Panc1 (cell line): ENCODE results near the gene PCSK7. TPM values are rescaled to one million over a fixed set of nuclear protein-coding genes. Genes with fewer than 3 reads are reported as not detected.

Source experiments
- ATAC-seq: fragments of 200-7000 bp; cut with Tn5 transposase; 2 replicates; pipeline ENCODE4 v1.9.1; 2020; ENCODE audit warnings: mild to moderate bottlenecking, moderate library complexity
- BruUV-seq: library from RNA; stranded (reverse); fragments of 400-500 nt; replicated peaks from 2 replicates; lab custom pipeline; 2021; lab: Mats Ljungman, UMichigan
- CTCF ChIA-PET: fragments of 300-600 bp; sonication (Branson Sonifier 250); formaldehyde crosslinking; loops from one replicate; lab custom pipeline; 2022; ENCODE audit warnings: antibody characterized with exemption; lab: Charles Lee
- POLR2A ChIA-PET: fragments of 300-600 bp; sonication (Branson Sonifier 250); formaldehyde crosslinking; loops from one replicate; lab custom pipeline; 2022; ENCODE audit warnings: antibody characterized with exemption; lab: Charles Lee
- DNase-seq: peaks from one replicate; pipeline ENCODE4 v3.0.0-alpha.2; 2010; ENCODE audit warnings: low read depth, low spot score
- H3K27ac ChIP-seq: 2 replicates; pipeline ENCODE4 v1.5.1; 2011; ENCODE audit warnings: mild to moderate bottlenecking, low read length, inconsistent platforms
- H3K27me3 ChIP-seq: fragments of 200-500 bp; sonication (Bioruptor generic); 2 replicates; pipeline ENCODE4 v1.6.0; 2014; ENCODE audit warnings: low read length, inconsistent platforms; ENCODE audit not compliant: control insufficient read depth, insufficient read depth
- H3K36me3 ChIP-seq: fragments of 200-500 bp; sonication (Bioruptor generic); 2 replicates; pipeline ENCODE4 v1.5.1; 2014; ENCODE audit warnings: inconsistent platforms, mild to moderate bottlenecking, low read length, moderate library complexity; ENCODE audit not compliant: control insufficient read depth, insufficient read depth
- H3K4me1 ChIP-seq: 2 replicates; pipeline ENCODE4 v1.5.1; 2011; ENCODE audit warnings: inconsistent platforms, mild to moderate bottlenecking, low read length, moderate library complexity; ENCODE audit not compliant: control insufficient read depth, insufficient read depth
- H3K4me3 ChIP-seq, 2 experiments: 2 replicates each; pipeline ENCODE4 v1.5.1; 2011 to 2012; ENCODE audit warnings: low read depth in 2 of 2, low read length in 2 of 2, mild to moderate bottlenecking in 2 of 2, inconsistent platforms in 1 of 2, moderate library complexity in 1 of 2
- H3K9me3 ChIP-seq: fragments of 200-500 bp; sonication (Bioruptor generic); 2 replicates; pipeline ENCODE4 v1.5.1; 2014; ENCODE audit warnings: low read depth, mild to moderate bottlenecking, inconsistent platforms, low read length, moderate library complexity; ENCODE audit not compliant: control insufficient read depth, insufficient read depth
- POLR2AphosphoS5 ChIP-seq: IDR thresholded peaks from 2 replicates; pipeline ENCODE4 v1.6.1; 2012; ENCODE audit warnings: mild to moderate bottlenecking, low read depth, low read length, moderate library complexity
- SIN3A ChIP-seq: IDR thresholded peaks from 2 replicates; pipeline ENCODE4 v1.6.1; 2012; ENCODE audit warnings: low read depth, mild to moderate bottlenecking, low read length, moderate library complexity, borderline replicate concordance; ENCODE audit not compliant: insufficient read depth
- TCF7L2 ChIP-seq: IDR thresholded peaks from 2 replicates; pipeline ENCODE4 v1.6.1; 2011; ENCODE audit warnings: mild to moderate bottlenecking, low read depth, low read length, inconsistent platforms
- in situ Hi-C: cut with HindIII; loops from 2 replicates; pipeline ENCODE4 v1.10.0; 2016; ENCODE audit warnings: low sequenced_read_pairs, low pct_unique_long_range_greater_than_20kb
- intact Hi-C: fragments of 100-400 bp; cut with micrococcal nuclease; formaldehyde crosslinking; loops from one replicate; pipeline ENCODE4 v1.10.0; 2022; ENCODE audit not compliant: unreplicated experiment
- total RNA-seq: library from RNA; stranded (reverse); gene quantifications from one replicate; pipeline ENCODE4 v1.2.1, GENCODE V29; 2021; ENCODE audit not compliant: unreplicated experiment
- TF ChIP-seq, protein P1 (sequence below), 2 experiments: IDR thresholded peaks; 2 replicates each; pipeline ENCODE4 v1.6.1; 2011 to 2012; ENCODE audit warnings: low read depth in 2 of 2, control low read depth in 1 of 2, low read length in 1 of 2, mild to moderate bottlenecking in 1 of 2, moderate library complexity in 1 of 2; ENCODE audit not compliant: insufficient read depth in 1 of 2
- TF ChIP-seq, protein P2 (sequence below): fragments of 450-650 bp; IDR thresholded peaks from 2 replicates; pipeline ENCODE4 v1.5.1; 2017; ENCODE audit warnings: mild to moderate bottlenecking

PCSK7 gene
- total RNA-seq, 1 experiment from 2014 or later = 60.6 TPM

DNA sequence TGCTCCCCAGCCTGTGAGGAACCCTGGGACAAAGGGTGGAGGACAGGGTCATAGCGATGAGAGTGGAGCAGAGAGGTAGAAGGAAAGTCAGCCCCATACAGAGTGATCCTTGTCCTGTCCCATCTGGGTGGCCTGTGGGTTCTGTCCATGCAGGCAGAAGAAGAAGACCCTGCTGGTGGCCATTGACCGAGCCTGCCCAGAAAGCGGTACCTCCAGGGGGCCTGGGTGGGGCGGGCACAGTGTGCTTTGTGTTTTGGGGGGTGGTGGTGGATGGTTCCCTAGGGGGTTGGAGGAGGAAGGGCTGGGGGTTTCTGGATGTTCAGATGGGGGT, 45.5 kb downstream of the PCSK7 start:
- intact Hi-C loops (no loop called here), in situ Hi-C loops (no loop called here)
- Histone ChIP-seq H3K4me3 (no peak overlapping the region), H3K36me3 (no peaks in the 10 kb centered on the region), H3K9me3 (no peaks in the 10 kb centered on the region), H3K27ac (no peak overlapping the region), H3K4me1 (no peaks in the 10 kb centered on the region), H3K27me3 (no peaks in the 10 kb centered on the region)
- no peak for DNase-seq
- TF ChIP-seq SIN3A = no peak
- no peak for TF ChIP-seq POLR2AphosphoS5
- TF ChIP-seq, protein P1, sequence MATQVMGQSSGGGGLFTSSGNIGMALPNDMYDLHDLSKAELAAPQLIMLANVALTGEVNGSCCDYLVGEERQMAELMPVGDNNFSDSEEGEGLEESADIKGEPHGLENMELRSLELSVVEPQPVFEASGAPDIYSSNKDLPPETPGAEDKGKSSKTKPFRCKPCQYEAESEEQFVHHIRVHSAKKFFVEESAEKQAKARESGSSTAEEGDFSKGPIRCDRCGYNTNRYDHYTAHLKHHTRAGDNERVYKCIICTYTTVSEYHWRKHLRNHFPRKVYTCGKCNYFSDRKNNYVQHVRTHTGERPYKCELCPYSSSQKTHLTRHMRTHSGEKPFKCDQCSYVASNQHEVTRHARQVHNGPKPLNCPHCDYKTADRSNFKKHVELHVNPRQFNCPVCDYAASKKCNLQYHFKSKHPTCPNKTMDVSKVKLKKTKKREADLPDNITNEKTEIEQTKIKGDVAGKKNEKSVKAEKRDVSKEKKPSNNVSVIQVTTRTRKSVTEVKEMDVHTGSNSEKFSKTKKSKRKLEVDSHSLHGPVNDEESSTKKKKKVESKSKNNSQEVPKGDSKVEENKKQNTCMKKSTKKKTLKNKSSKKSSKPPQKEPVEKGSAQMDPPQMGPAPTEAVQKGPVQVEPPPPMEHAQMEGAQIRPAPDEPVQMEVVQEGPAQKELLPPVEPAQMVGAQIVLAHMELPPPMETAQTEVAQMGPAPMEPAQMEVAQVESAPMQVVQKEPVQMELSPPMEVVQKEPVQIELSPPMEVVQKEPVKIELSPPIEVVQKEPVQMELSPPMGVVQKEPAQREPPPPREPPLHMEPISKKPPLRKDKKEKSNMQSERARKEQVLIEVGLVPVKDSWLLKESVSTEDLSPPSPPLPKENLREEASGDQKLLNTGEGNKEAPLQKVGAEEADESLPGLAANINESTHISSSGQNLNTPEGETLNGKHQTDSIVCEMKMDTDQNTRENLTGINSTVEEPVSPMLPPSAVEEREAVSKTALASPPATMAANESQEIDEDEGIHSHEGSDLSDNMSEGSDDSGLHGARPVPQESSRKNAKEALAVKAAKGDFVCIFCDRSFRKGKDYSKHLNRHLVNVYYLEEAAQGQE (IDR thresholded peaks at IDR 0.05; ENCODE audit: insufficient read depth in 1 of 2, low read depth in 2 of 2, low read length in 1 of 2) = no peak
- no peak for TF ChIP-seq TCF7L2
- TF ChIP-seq, protein P2, sequence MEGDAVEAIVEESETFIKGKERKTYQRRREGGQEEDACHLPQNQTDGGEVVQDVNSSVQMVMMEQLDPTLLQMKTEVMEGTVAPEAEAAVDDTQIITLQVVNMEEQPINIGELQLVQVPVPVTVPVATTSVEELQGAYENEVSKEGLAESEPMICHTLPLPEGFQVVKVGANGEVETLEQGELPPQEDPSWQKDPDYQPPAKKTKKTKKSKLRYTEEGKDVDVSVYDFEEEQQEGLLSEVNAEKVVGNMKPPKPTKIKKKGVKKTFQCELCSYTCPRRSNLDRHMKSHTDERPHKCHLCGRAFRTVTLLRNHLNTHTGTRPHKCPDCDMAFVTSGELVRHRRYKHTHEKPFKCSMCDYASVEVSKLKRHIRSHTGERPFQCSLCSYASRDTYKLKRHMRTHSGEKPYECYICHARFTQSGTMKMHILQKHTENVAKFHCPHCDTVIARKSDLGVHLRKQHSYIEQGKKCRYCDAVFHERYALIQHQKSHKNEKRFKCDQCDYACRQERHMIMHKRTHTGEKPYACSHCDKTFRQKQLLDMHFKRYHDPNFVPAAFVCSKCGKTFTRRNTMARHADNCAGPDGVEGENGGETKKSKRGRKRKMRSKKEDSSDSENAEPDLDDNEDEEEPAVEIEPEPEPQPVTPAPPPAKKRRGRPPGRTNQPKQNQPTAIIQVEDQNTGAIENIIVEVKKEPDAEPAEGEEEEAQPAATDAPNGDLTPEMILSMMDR = no peak
- ChIA-PET POLR2A (no interaction called here), CTCF (interaction anchor here (0.7 kb wide), 1 partner anchor 48 kb away, joined by 11 read pairs; no protein-coding TSS in a partner anchor)
- no peak for ATAC-seq
- BruUV-seq = no TSS peak

DNA sequence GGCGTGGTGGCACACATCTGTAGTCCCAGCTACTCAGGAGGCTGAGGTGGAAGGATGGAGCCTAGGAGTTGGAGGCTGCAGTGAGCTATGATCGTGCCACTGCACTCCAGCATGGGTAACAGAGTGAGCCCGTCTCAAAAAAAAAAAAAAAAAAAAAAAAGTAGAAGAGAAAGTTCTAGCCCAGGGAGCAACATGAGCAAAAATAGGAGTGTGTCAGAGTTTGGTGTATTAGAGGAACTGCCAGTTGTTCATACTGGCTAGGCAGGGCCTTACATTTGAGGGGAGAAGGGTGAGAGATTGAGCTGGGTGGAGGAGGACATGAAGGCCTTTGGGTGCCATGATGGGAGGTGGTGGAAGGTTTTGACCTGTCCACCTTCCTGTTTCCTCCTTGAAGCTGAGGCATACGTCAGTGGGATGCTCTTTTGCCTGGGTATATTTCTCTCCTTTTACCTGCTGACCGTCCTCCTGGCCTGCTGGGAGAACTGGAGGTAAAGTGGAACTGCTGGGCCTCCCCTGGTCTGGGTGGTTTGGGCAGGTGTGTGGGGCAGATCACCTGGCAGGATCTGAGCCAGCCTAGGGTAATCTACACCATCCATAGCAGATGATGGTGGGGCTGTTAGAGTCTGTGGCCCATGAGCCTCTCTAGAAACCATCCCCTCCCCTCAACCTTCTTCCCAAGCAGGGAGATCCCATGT, 46.0 kb downstream of the PCSK7 start:
- in situ Hi-C loops = no loop called here
- no peak overlapping the region for H3K4me3 ChIP-seq
- intact Hi-C loops = no loop called here
- no peak for TF ChIP-seq SIN3A
- TF ChIP-seq, protein P1 (IDR thresholded peaks at IDR 0.05; ENCODE audit: insufficient read depth in 1 of 2, low read depth in 2 of 2, low read length in 1 of 2) = no peak
- TF ChIP-seq POLR2AphosphoS5 = no peak
- no peak for TF ChIP-seq TCF7L2
- no peak overlapping the region for H3K27ac ChIP-seq
- H3K27me3 ChIP-seq = no peaks in the 10 kb centered on the region
- DNase-seq = no peak
- no TSS peak for BruUV-seq
- CTCF ChIA-PET = interaction anchor here (0.7 kb wide), 1 partner anchor 48 kb away, joined by 11 read pairs; no protein-coding TSS in a partner anchor
- H3K4me1 ChIP-seq = no peaks in the 10 kb centered on the region
- POLR2A ChIA-PET = no interaction called here
- H3K36me3 ChIP-seq = no peaks in the 10 kb centered on the region
- no peaks in the 10 kb centered on the region for H3K9me3 ChIP-seq
- ATAC-seq = no peak
